Kidney (tissue), 14 donors: Measurements from ENCODE around the gene CHST7. TPM values are rescaled to one million over a fixed set of nuclear protein-coding genes. Genes with fewer than 3 reads are reported as not detected.

Experiments
- DNase-seq, 5 donors: peaks; one replicate each; pipeline ENCODE4 v3.0.0-alpha.2; 2013 to 2020
- FAIRE-seq: peaks from 2 replicates; lab custom pipeline; 2012; peaks lifted over from hg19 to GRCh38; lab: Jason Lieb, UNC
- H3K27ac ChIP-seq, 2 donors: one replicate each; pipeline ENCODE4 v1.7.0; 2013; ENCODE audit warnings: low read depth in 2 of 2, low read length in 2 of 2, inconsistent platforms in 1 of 2
- H3K27me3 ChIP-seq: one replicate; pipeline ENCODE4 v1.7.1; 2013; ENCODE audit warnings: low read length, inconsistent platforms; ENCODE audit not compliant: control insufficient read depth, insufficient read depth
- H3K36me3 ChIP-seq, 3 donors: one replicate each; pipeline versions ENCODE4 v1.7.0 to v1.7.1; 2013; ENCODE audit warnings: low read length in 3 of 3, control low read depth in 1 of 3, inconsistent platforms in 1 of 3; ENCODE audit not compliant: insufficient read depth in 3 of 3, control insufficient read depth in 2 of 3
- H3K4me1 ChIP-seq, 3 donors: one replicate each; pipeline versions ENCODE4 v1.7.0 to v1.7.1; 2013; ENCODE audit warnings: low read length in 3 of 3, inconsistent platforms in 1 of 3, low read depth in 1 of 3; ENCODE audit not compliant: control insufficient read depth in 2 of 3, insufficient read depth in 2 of 3
- H3K4me3 ChIP-seq, 3 donors: one replicate each; pipeline versions ENCODE4 v1.7.0 to v1.8.1; 2013; ENCODE audit warnings: low read length in 3 of 3, control low read depth in 1 of 3, inconsistent platforms in 1 of 3
- H3K9ac ChIP-seq, 3 donors: one replicate each; pipeline versions ENCODE4 v1.7.0 to v1.7.1; 2013; ENCODE audit warnings: low read length in 3 of 3, control low read depth in 1 of 3, inconsistent platforms in 1 of 3
- H3K9me3 ChIP-seq, 3 donors: one replicate each; pipeline versions ENCODE4 v1.7.0 to v1.7.1; 2013; ENCODE audit warnings: low read length in 3 of 3, control low read depth in 1 of 3, inconsistent platforms in 1 of 3; ENCODE audit not compliant: control insufficient read depth in 2 of 3, insufficient read depth in 1 of 3
- intact Hi-C: fragments of 100-400 bp; cut with DNase I; formaldehyde crosslinking; loops from one replicate; pipeline ENCODE4 v1.11.1; 2022
- polyA plus RNA-seq: library from polyadenylated mRNA; stranded (reverse); fragments of 350-450 nt; fragmentation: Illumina TruSeq; extraction: RNeasy Lipid Tissue Mini Kit (QIAGEN cat#74804); gene quantifications from one replicate; pipeline ENCODE4 v1.2.3, GENCODE V29; 2014; ENCODE audit warnings: low read depth, low replicate concordance; ENCODE audit not compliant: insufficient read depth
- total RNA-seq: library from RNA; stranded (reverse); fragmentation: NEBNext Ultra II Directional; extraction: Animal tissue kit (Norgen Biotek cat#: 25700); gene quantifications from one replicate; pipeline ENCODE4 v1.2.1, GENCODE V29; 2021
- TF ChIP-seq, protein P1 (sequence below): IDR thresholded peaks from 3 replicates; pipeline ENCODE4 v1.5.1; 2012; ENCODE audit warnings: mild to moderate bottlenecking, moderate library complexity, borderline replicate concordance; ENCODE audit not compliant: insufficient read depth; ENCODE audit errors: extremely low read depth
- donor health status: control.
- donor health status: control.
- donor health status: control.
- donor health status: control.
- donor health status: control.
- donor health status: DM: yes; HTN: yes; CAD: no.
- donor health status: Normal renal cell carcinoma (clear cell type).

The CHST7 gene
- total and polyA plus RNA-seq, 2 donors from 2014 or later: 2.0 to 9.0 TPM

DNA sequence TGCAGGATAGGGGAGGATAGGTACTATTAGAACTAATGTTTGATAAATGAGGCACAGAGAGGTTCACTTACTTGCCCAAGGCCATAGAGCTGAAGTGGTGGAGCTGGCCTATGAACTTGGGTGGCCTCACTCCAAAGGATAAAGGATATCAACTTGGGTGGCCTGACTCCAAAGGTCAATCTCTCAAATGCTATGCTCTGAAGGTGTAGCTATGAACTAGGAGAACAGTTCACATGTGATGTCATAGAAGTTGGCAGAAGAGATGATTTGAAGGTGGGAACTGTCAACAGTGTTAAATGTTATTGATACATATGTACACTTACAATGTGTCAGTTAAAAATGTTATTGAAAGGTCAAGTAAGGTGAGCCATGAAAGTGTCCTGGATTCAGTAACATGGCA lies 6.2 kb upstream of the CHST7 start:
- no peaks in the 10 kb centered on the region for H3K36me3 ChIP-seq
- no peak overlapping the region for H3K4me3 ChIP-seq
- peaks cover 2% of the 10 kb centered on the region for H3K27me3 ChIP-seq
- H3K9ac ChIP-seq: no peak overlapping the region
- no peaks in the 10 kb centered on the region for H3K9me3 ChIP-seq
- TF ChIP-seq, protein P1, sequence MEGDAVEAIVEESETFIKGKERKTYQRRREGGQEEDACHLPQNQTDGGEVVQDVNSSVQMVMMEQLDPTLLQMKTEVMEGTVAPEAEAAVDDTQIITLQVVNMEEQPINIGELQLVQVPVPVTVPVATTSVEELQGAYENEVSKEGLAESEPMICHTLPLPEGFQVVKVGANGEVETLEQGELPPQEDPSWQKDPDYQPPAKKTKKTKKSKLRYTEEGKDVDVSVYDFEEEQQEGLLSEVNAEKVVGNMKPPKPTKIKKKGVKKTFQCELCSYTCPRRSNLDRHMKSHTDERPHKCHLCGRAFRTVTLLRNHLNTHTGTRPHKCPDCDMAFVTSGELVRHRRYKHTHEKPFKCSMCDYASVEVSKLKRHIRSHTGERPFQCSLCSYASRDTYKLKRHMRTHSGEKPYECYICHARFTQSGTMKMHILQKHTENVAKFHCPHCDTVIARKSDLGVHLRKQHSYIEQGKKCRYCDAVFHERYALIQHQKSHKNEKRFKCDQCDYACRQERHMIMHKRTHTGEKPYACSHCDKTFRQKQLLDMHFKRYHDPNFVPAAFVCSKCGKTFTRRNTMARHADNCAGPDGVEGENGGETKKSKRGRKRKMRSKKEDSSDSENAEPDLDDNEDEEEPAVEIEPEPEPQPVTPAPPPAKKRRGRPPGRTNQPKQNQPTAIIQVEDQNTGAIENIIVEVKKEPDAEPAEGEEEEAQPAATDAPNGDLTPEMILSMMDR: no peak
- no peak for FAIRE-seq
- no peak for DNase-seq
- no peak overlapping the region for H3K27ac ChIP-seq
- intact Hi-C loops: no loop called here
- no peaks in the 10 kb centered on the region for H3K4me1 ChIP-seq

DNA sequence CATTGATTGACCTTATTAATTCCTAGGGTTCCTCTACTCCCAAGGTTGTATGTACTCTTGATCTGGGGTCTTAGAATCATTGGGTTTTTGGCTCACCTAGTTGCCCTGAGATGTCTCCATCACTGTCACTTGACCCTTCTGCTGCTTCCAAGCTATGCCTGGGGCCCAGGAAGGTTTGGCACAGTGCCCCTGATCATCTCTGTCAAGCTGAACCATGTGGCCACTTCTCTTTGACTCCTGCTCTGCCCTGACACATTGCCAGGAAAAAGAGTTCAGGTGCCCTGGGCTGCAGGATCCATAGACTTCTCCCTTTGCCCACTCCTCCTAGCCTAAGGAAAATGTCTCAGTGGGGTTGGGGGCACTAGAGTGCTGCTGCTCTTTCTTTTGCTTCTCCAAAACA lies 3.9 kb upstream of the CHST7 start:
- H3K9me3 ChIP-seq: no peaks in the 10 kb centered on the region
- intact Hi-C loops: no loop called here

DNA sequence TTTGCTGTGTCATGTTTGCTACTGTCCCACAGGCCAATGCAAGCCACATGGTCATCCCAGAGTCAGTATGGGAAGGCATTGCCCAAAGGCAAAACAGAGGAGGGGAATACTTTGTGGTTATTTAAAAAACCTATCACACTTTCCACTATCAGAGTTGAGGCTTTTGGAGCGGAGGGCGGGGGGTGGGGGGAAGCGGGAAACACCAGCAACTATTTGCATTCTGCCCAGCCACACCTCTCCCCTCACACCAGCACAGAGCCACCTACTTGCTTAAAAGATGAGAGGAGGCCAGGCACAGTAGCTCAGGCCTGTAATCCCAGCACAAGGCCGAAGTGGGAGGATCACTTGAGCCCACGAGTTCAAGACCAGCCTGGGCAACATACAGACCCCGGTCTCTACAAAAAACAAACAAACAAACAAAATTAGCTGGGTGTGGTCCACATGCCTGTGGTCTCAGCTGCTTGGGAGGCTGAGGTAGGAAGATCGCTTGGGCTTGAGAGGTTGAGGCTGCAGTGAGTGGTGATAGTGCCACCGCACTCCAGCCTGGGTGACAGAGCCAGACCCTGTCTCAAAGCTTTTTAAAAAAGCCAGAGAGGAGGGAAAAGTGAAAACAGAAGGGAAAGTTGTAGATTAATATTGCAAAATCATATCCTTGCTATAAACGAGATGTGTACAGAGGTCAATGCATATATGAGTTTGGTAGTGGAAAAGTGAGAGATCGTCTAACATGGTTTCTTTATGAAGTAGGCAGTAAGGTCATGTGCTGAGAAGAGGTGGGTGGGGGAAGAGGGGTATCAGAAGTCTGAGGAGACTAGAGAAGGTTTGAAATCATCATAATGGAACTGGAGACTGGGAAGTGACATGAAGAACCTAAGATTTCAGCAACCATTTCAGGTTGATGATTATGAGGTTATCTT lies 1.9 kb upstream of the CHST7 start:
- Histone ChIP-seq H3K4me3 (no peak overlapping the region), H3K4me1 (no peaks in the 10 kb centered on the region), H3K36me3 (no peaks in the 10 kb centered on the region), H3K9me3 (no peaks in the 10 kb centered on the region), H3K9ac (no peak overlapping the region), H3K27me3 (peaks cover 2% of the 10 kb centered on the region), H3K27ac (no peak overlapping the region)
- intact Hi-C loops: no loop called here
- TF ChIP-seq, protein P1: no peak
- DNase-seq (no peak), FAIRE-seq (no peak)

More for the DNA sequence above, 3.9 kb upstream of the CHST7 start:
- FAIRE-seq: no peak
- peaks cover 2% of the 10 kb centered on the region for H3K27me3 ChIP-seq
- TF ChIP-seq, protein P1: no peak
- H3K36me3 ChIP-seq: no peaks in the 10 kb centered on the region
- no peak for DNase-seq
- no peak overlapping the region for H3K9ac ChIP-seq
- no peak overlapping the region for H3K4me3 ChIP-seq
- H3K4me1 ChIP-seq: no peaks in the 10 kb centered on the region
- H3K27ac ChIP-seq: no peak overlapping the region
